GM12878 (cell line): Measurements from ENCODE around the gene TIMM10. TPM values are rescaled to one million over a fixed set of nuclear protein-coding genes. Genes with fewer than 3 reads are reported as not detected.

Experiments used
- ATAC-seq: fragments of 200-7000 bp; cut with Tn5 transposase; 3 replicates; pipeline ENCODE4 v1.9.1; 2020; ENCODE audit warnings: mild to moderate bottlenecking, moderate library complexity
- BruUV-seq: library from RNA; stranded (reverse); fragments of 400-500 nt; replicated peaks from 2 replicates; lab custom pipeline; 2021; lab: Mats Ljungman, UMichigan
- CTCF ChIA-PET: fragments of 300-600 bp; sonication (Branson Sonifier 250); formaldehyde crosslinking; extraction: SDS; loops from one replicate; lab custom pipeline; 2021; ENCODE audit warnings: inconsistent platforms; lab: Yijun Ruan, JAX
- POLR2A ChIA-PET: fragments of 350-600 bp; formaldehyde crosslinking; extraction: SDS; loops from one replicate; lab custom pipeline; 2021; ENCODE audit warnings: inconsistent platforms; lab: Charles Lee
- RAD21 ChIA-PET: fragments of 300-600 bp; sonication (Branson Sonifier 250); formaldehyde crosslinking; loops from one replicate; lab custom pipeline; 2023; ENCODE audit warnings: antibody characterized with exemption; ENCODE audit not compliant: unreplicated experiment; lab: Charles Lee
- SMC1A ChIA-PET: fragments of 300-600 bp; sonication (Branson Sonifier 250); formaldehyde crosslinking; loops from one replicate; lab custom pipeline; 2023; ENCODE audit not compliant: unreplicated experiment, uncharacterized antibody; lab: Charles Lee
- DNase-seq: peaks from one replicate; pipeline ENCODE4 v3.0.0-alpha.2; 2011; ENCODE audit warnings: low read depth, low spot score
- FAIRE-seq: peaks from 3 replicates; lab custom pipeline; 2011; peaks lifted over from hg19 to GRCh38; lab: Jason Lieb, UNC
- H2AFZ ChIP-seq: 2 replicates; pipeline ENCODE4 v1.6.0; 2011; ENCODE audit warnings: low read depth, low read length, control low read depth; ENCODE audit not compliant: control insufficient read depth
- H3K27ac ChIP-seq: 2 replicates; pipeline ENCODE4 v1.5.1; 2011; ENCODE audit warnings: control low read depth; ENCODE audit not compliant: control insufficient read depth, insufficient read depth
- H3K27me3 ChIP-seq, 2 experiments: replicated peaks in 1 of 2; 2 replicates each; pipeline versions ENCODE4 v1.6.0 to v1.6.1; 2011; ENCODE audit warnings: low read length in 1 of 2; ENCODE audit not compliant: control insufficient read depth in 2 of 2, insufficient read depth in 2 of 2
- H3K36me3 ChIP-seq, 2 experiments: 2 replicates each; pipeline ENCODE4 v1.5.1; 2011; ENCODE audit warnings: low read length in 1 of 2; ENCODE audit not compliant: control insufficient read depth in 2 of 2, insufficient read depth in 2 of 2
- H3K4me1 ChIP-seq: 2 replicates; pipeline ENCODE4 v1.6.1; 2011; ENCODE audit warnings: mild to moderate bottlenecking, low read length, moderate library complexity, mixed read lengths; ENCODE audit not compliant: control insufficient read depth, insufficient read depth
- H3K4me2 ChIP-seq: 2 replicates; pipeline ENCODE4 v1.6.0; 2011; ENCODE audit warnings: control low read depth; ENCODE audit not compliant: control insufficient read depth, insufficient read depth
- H3K4me3 ChIP-seq: fragments of 200-600 bp; sonication (generic); 2 replicates; pipeline ENCODE4 v1.5.1; 2016
- H3K79me2 ChIP-seq: 2 replicates; pipeline ENCODE4 v1.6.0; 2011; ENCODE audit warnings: low read length; ENCODE audit not compliant: control insufficient read depth, insufficient read depth
- H3K9ac ChIP-seq: 2 replicates; pipeline ENCODE4 v1.8.0; 2011; ENCODE audit warnings: low read length, control low read depth, mixed read lengths; ENCODE audit not compliant: control insufficient read depth, insufficient read depth
- H3K9me3 ChIP-seq: replicated peaks from 3 replicates; pipeline ENCODE4 v1.5.1; 2011; ENCODE audit warnings: mild to moderate bottlenecking, low read length; ENCODE audit not compliant: control insufficient read depth, insufficient read depth
- H4K20me1 ChIP-seq: 2 replicates; pipeline ENCODE4 v1.6.0; 2011; ENCODE audit not compliant: control insufficient read depth, insufficient read depth
- HDAC2 ChIP-seq: fragments of 200-600 bp; sonication (generic); IDR thresholded peaks from 2 replicates; pipeline ENCODE4 v1.6.1; 2017
- IRF4 ChIP-seq: IDR thresholded peaks from 2 replicates; pipeline ENCODE4 v1.6.1; 2011; ENCODE audit warnings: low read depth, low read length
- JUNB ChIP-seq: IDR thresholded peaks from 2 replicates; pipeline ENCODE4 v1.6.1; 2016; ENCODE audit warnings: antibody characterized with exemption, mild to moderate bottlenecking
- MXI1 ChIP-seq: fragments of 150-350 bp; IDR thresholded peaks from 2 replicates; pipeline ENCODE4 v1.6.1; 2011; ENCODE audit warnings: low read depth, mild to moderate bottlenecking, inconsistent platforms, low read length, improper control_type of control experiment
- PAX5 ChIP-seq: IDR thresholded peaks from 2 replicates; pipeline ENCODE4 v1.6.1; 2011; ENCODE audit warnings: low read depth, low read length, borderline replicate concordance
- POU2F2 ChIP-seq: IDR thresholded peaks from 3 replicates; pipeline ENCODE4 v1.6.1; 2011; ENCODE audit warnings: low read depth, mild to moderate bottlenecking, low read length, borderline replicate concordance
- SMAD5 ChIP-seq: IDR thresholded peaks from 2 replicates; pipeline ENCODE4 v1.6.1; 2016; ENCODE audit warnings: antibody characterized with exemption, low read depth
- SMC3 ChIP-seq: IDR thresholded peaks from 2 replicates; pipeline ENCODE4 v1.6.1; 2011; ENCODE audit warnings: low read length, improper control_type of control experiment, borderline replicate concordance
- SRF ChIP-seq, 2 experiments: IDR thresholded peaks; 2 replicates each; pipeline ENCODE4 v1.6.1; 2011; ENCODE audit warnings: low read depth in 2 of 2, low read length in 2 of 2, mild to moderate bottlenecking in 1 of 2, moderate library complexity in 1 of 2
- TCF12 ChIP-seq: IDR thresholded peaks from 2 replicates; pipeline ENCODE4 v1.6.1; 2011; ENCODE audit warnings: low read depth, mild to moderate bottlenecking, low read length
- ZNF622 ChIP-seq: fragments of 450-650 bp; IDR thresholded peaks from 2 replicates; pipeline ENCODE4 v1.6.1; 2017; ENCODE audit warnings: mild to moderate bottlenecking, inconsistent platforms
- WGBS: methylation state at CpG from one replicate; pipeline ENCODE4 v1.1.6; 2016; ENCODE audit warnings: low lambda C conversion rate; ENCODE audit not compliant: insufficient replicate concordance, insufficient coverage; ENCODE audit errors: missing lambda C conversion rate; 5-methylcytosine and 5-hydroxymethylcytosine counted together
- in situ Hi-C: fragments of 300-500 bp; cut with MboI; formaldehyde crosslinking; loops from 9 replicates; pipeline ENCODE4 v1.14.3; 2018; ENCODE audit warnings: mixed read lengths
- intact Hi-C: fragments of 100-400 bp; cut with micrococcal nuclease; formaldehyde crosslinking; loops from one replicate; pipeline ENCODE4 v1.14.2; 2022; ENCODE audit not compliant: unreplicated experiment
- polyA plus RNA-seq, 11 experiments: library from polyadenylated mRNA; depleted of rRNA in 4 of 11; unstranded in 6 of 11; stranded (reverse) in 5 of 11; fragments of >200 nt; fragmentation: Nextera tagmentation in 4 of 11; fragmentation: Illumina TruSeq in 1 of 11; extraction: Ambion mirVana in 4 of 11; extraction: Trizol in 1 of 11; gene quantifications; 1 replicate in 1 of 11; 2 replicates in 10 of 11; pipeline versions ENCODE4 v1.2.1 to v1.2.3, GENCODE V29; 2011 to 2016; ENCODE audit warnings: inconsistent platforms in 2 of 11, missing spikeins in 2 of 11, low read depth in 1 of 11
- total RNA-seq, 4 experiments: library from RNA; depleted of rRNA in 3 of 4; stranded (reverse); fragments of >200 nt in 3 of 4; fragmentation: Illumina TruSeq in 1 of 4; extraction: Trizol in 1 of 4; gene quantifications; 2 replicates each; pipeline versions ENCODE4 v1.2.1 to v1.2.3, GENCODE V29; 2013 to 2021
- TF ChIP-seq, protein P1 (sequence below): fragments of 450-650 bp; IDR thresholded peaks from 2 replicates; pipeline ENCODE4 v1.6.1; 2018; ENCODE audit warnings: borderline replicate concordance, mild to moderate bottlenecking; ENCODE audit not compliant: partially characterized antibody
- TF ChIP-seq, protein P2 (sequence below): fragments of 450-650 bp; IDR thresholded peaks from 2 replicates; pipeline ENCODE4 v1.6.1; 2016; ENCODE audit warnings: mild to moderate bottlenecking
- TF ChIP-seq, protein P3 (sequence below): IDR thresholded peaks from 2 replicates; pipeline ENCODE4 v1.6.1; 2012; ENCODE audit warnings: low read depth, low read length, improper control_type of control experiment

TIMM10 gene
- total and polyA plus RNA-seq, 10 of the 15 experiments (the other 5 are each of a cell fraction or from before 2014, with no cell fraction given), result 148 to 898 (median 206) TPM

DNA sequence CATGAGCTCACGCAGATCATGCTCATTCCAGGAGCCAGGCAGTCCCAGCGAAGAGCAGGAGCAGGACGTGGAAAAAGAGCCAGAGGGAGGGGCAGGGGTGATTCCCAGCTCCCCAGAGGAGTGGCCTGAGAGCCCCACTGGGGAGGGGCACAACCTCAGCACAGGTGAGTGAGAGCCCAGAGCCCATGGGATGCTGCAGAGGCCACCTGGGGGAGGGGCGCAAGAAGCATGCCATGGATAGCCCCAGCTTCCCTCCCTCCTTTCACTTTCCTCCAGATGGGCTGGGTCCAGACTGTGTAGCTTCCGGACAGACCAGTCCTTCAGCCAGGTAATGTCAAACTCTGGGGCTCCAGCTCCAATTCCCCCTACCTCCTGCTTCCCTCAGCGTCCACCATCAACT is 13.0 kb upstream of the TIMM10 start (continued):
- TF ChIP-seq SRF (IDR thresholded peaks at IDR 0.05; ENCODE audit: low read depth in 2 of 2, low read length in 2 of 2) (no peak), MXI1 (no peak), IRF4 (no peak)
- TF ChIP-seq, protein P1, sequence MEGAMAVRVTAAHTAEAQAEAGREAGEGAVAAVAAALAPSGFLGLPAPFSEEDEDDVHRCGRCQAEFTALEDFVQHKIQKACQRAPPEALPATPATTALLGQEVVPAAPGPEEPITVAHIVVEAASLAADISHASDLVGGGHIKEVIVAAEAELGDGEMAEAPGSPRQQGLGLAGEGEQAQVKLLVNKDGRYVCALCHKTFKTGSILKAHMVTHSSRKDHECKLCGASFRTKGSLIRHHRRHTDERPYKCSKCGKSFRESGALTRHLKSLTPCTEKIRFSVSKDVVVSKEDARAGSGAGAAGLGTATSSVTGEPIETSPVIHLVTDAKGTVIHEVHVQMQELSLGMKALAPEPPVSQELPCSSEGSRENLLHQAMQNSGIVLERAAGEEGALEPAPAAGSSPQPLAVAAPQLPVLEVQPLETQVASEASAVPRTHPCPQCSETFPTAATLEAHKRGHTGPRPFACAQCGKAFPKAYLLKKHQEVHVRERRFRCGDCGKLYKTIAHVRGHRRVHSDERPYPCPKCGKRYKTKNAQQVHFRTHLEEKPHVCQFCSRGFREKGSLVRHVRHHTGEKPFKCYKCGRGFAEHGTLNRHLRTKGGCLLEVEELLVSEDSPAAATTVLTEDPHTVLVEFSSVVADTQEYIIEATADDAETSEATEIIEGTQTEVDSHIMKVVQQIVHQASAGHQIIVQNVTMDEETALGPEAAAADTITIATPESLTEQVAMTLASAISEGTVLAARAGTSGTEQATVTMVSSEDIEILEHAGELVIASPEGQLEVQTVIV, result no peak
- TF ChIP-seq, protein P2, sequence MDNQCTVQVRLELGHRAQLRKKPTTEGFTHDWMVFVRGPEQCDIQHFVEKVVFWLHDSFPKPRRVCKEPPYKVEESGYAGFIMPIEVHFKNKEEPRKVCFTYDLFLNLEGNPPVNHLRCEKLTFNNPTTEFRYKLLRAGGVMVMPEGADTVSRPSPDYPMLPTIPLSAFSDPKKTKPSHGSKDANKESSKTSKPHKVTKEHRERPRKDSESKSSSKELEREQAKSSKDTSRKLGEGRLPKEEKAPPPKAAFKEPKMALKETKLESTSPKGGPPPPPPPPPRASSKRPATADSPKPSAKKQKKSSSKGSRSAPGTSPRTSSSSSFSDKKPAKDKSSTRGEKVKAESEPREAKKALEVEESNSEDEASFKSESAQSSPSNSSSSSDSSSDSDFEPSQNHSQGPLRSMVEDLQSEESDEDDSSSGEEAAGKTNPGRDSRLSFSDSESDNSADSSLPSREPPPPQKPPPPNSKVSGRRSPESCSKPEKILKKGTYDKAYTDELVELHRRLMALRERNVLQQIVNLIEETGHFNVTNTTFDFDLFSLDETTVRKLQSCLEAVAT, result no peak
- TF ChIP-seq, all 136 proteins: peak for 0

DNA sequence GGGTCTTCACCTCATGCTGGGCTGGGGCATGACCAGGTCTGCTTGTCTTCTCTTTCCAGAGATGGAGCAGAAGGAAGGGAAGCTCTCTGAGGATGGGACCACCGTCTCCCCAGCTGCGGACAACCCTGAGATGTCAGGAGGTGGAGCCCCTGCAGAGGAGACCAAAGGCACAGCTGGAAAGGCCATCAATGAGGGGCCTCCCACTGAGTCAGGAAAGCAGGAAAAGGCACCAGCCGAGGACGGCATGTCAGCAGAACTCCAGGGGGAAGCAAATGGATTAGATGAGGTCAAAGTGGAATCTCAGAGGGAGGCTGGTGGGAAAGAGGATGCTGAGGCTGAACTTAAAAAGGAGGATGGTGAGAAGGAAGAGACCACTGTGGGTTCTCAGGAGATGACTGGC is 12.0 kb upstream of the TIMM10 start:
- no peak for FAIRE-seq
- SMC1A ChIA-PET, result interaction anchor here (1.0 kb wide), 1 partner anchor 15 kb away, joined by 3 read pairs; no protein-coding TSS in a partner anchor

More for the DNA sequence above, 12.0 kb upstream of the TIMM10 start:
- H3K79me2 ChIP-seq, result no peaks in the 10 kb centered on the region
- no peaks in the 10 kb centered on the region for H4K20me1 ChIP-seq
- no TSS peak for BruUV-seq
- no peaks in the 10 kb centered on the region for H3K9me3 ChIP-seq
- H3K4me2 ChIP-seq, result no peak overlapping the region
- POLR2A ChIA-PET, result no interaction called here
- H3K4me1 ChIP-seq, result peaks cover 9% of the 10 kb centered on the region
- H3K36me3 ChIP-seq, result peaks cover 0 to 2% of the 10 kb centered on the region in 2 experiments; a peak in 3 of 4 replicates
- H3K27ac ChIP-seq, result no peak overlapping the region
- H2AFZ ChIP-seq, result no peak overlapping the region
- in situ Hi-C loops, result no loop called here
- DNase-seq (no peak), ATAC-seq (no peak)
- no peak overlapping the region for H3K9ac ChIP-seq
- CTCF ChIA-PET, result interaction anchor here (1.1 kb wide), 1 partner anchor 25 kb away, joined by 3 read pairs; the partner anchor contains the start of gene UBE2L6
- RAD21 ChIA-PET, result no interaction called here
- no peaks in the 10 kb centered on the region for H3K27me3 ChIP-seq
- intact Hi-C loops, result no loop called here
- WGBS, result 95% methylated on average over 4 of the region's 4 CpGs
- H3K4me3 ChIP-seq, result no peak overlapping the region
- TF ChIP-seq JUNB, result no peak
- no peak for TF ChIP-seq POU2F2
- no peak for TF ChIP-seq SMC3
- no peak for TF ChIP-seq ZNF622
- TF ChIP-seq TCF12, result no peak
- TF ChIP-seq PAX5, result no peak
- TF ChIP-seq HDAC2, result no peak
- TF ChIP-seq, protein P3, sequence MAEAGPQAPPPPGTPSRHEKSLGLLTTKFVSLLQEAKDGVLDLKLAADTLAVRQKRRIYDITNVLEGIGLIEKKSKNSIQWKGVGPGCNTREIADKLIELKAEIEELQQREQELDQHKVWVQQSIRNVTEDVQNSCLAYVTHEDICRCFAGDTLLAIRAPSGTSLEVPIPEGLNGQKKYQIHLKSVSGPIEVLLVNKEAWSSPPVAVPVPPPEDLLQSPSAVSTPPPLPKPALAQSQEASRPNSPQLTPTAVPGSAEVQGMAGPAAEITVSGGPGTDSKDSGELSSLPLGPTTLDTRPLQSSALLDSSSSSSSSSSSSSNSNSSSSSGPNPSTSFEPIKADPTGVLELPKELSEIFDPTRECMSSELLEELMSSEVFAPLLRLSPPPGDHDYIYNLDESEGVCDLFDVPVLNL, result no peak
- TF ChIP-seq SMAD5, result no peak
